Peyer's patch (tissue), 4 donors: Measurements from ENCODE around the gene RAB31. TPM values are rescaled to one million over a fixed set of nuclear protein-coding genes. Genes with fewer than 3 reads are reported as not detected.

Experiments used
- DNase-seq, 3 donors: peaks; one replicate each; pipeline ENCODE4 v3.0.0-alpha.2; 2017 to 2019
- H3K27ac ChIP-seq, 4 donors: fragments of 200-600 bp; sonication (generic); one replicate each; pipeline ENCODE4 v1.5.1; 2016 to 2019
- H3K27me3 ChIP-seq, 2 donors: fragments of 200-600 bp; sonication (generic); one replicate each; pipeline ENCODE4 v1.5.1; 2019
- H3K36me3 ChIP-seq, 3 donors: fragments of 200-600 bp; sonication (generic); one replicate each; pipeline ENCODE4 v1.5.1; 2016 to 2019
- H3K4me1 ChIP-seq, 4 donors: fragments of 200-600 bp; sonication (generic); one replicate each; pipeline ENCODE4 v1.5.1; 2016 to 2019
- H3K4me3 ChIP-seq, 4 donors: fragments of 200-600 bp; sonication (generic); 1 replicate in 3 of 4; 2 replicates in 1 of 4; pipeline ENCODE4 v1.5.1; 2016 to 2019; ENCODE audit warnings: mild to moderate bottlenecking in 1 of 4
- H3K9me3 ChIP-seq, 4 donors: fragments of 200-600 bp; sonication (generic); one replicate each; pipeline ENCODE4 v1.5.1; 2016 to 2019; ENCODE audit warnings: mild to moderate bottlenecking in 1 of 4
- CTCF ChIP-seq, 6 experiments: fragments of 450-650 bp in 4 of 6; fragments of 200-600 bp in 2 of 6; sonication (generic) in 1 of 6; IDR thresholded peaks; one replicate each; pipeline ENCODE4 v1.5.1; 2017 to 2019; ENCODE audit warnings: antibody characterized with exemption in 6 of 6, mild to moderate bottlenecking in 3 of 6, moderate library complexity in 1 of 6
- POLR2A ChIP-seq, 2 donors: fragments of 450-650 bp; IDR thresholded peaks; one replicate each; pipeline ENCODE4 v1.5.1; 2017; ENCODE audit warnings: antibody characterized with exemption in 2 of 2, mild to moderate bottlenecking in 2 of 2, moderate library complexity in 2 of 2
- total RNA-seq, 4 donors: library from RNA; depleted of rRNA; stranded (reverse); fragments of >200 nt; gene quantifications; one replicate each; pipeline ENCODE4 v1.1.0, GENCODE V29; 2016

Gene RAB31
- total RNA-seq, 4 donors from 2014 or later, result 6.2 to 66.8 (median 17.7) TPM

GRCh38 chr18:9884532-9885140 lies 176.5 kb downstream of the RAB31 start:
- TF ChIP-seq POLR2A (IDR thresholded peaks at IDR 0.05) (no peak), CTCF (IDR thresholded peaks at IDR 0.05) (no peak)
- H3K36me3 ChIP-seq, result no peaks in the 10 kb centered on the region
- no peak for DNase-seq
- H3K27ac ChIP-seq, result no peak overlapping the region
- no peaks in the 10 kb centered on the region for H3K4me1 ChIP-seq
- H3K27me3 ChIP-seq, result no peaks in the 10 kb centered on the region
- no peaks in the 10 kb centered on the region for H3K9me3 ChIP-seq
- H3K4me3 ChIP-seq, result no peak overlapping the region

GRCh38 chr18:9885170-9886004 lies 177.3 kb downstream of the RAB31 start, which contains the start of gene TXNDC2:
Gene TXNDC2, plus strand, starts transcription at chr18:9885973. Its CDS starts 708 bp downstream, at chr18:9886681.
- Histone ChIP-seq H3K27me3 (no peaks in the 10 kb centered on the region), H3K4me1 (no peaks in the 10 kb centered on the region), H3K27ac (no peak within 1 kb of the TSS), H3K9me3 (no peaks in the 10 kb centered on the region), H3K36me3 (no peaks in the 10 kb centered on the region), H3K4me3 (no peak within 1 kb of the TSS)
- TF ChIP-seq CTCF (IDR thresholded peaks at IDR 0.05), result no peak
- TF ChIP-seq POLR2A (IDR thresholded peaks at IDR 0.05), result no peak
- DNase-seq, result no peak

GRCh38 chr18:9886005-9886348 lies 177.9 kb downstream of the RAB31 start:
- Histone ChIP-seq H3K36me3 (no peaks in the 10 kb centered on the region), H3K27ac (no peak overlapping the region), H3K4me3 (no peak overlapping the region), H3K27me3 (no peaks in the 10 kb centered on the region), H3K4me1 (no peaks in the 10 kb centered on the region), H3K9me3 (no peaks in the 10 kb centered on the region)
- TF ChIP-seq POLR2A (IDR thresholded peaks at IDR 0.05) (no peak), CTCF (IDR thresholded peaks at IDR 0.05) (no peak)
- no peak for DNase-seq

- Histone ChIP-seq H3K4me1 (no peaks in the 10 kb centered on the region), H3K36me3 (no peaks in the 10 kb centered on the region), H3K27ac (no peak overlapping the region), H3K4me3 (no peak overlapping the region), H3K27me3 (no peaks in the 10 kb centered on the region), H3K9me3 (no peaks in the 10 kb centered on the region)
- TF ChIP-seq POLR2A (IDR thresholded peaks at IDR 0.05), result no peak
- no peak for TF ChIP-seq CTCF (IDR thresholded peaks at IDR 0.05)
- DNase-seq, result no peak
These were observed 179.9 kb downstream of the RAB31 start for GRCh38 chr18:9887992-9888391.

GRCh38 chr18:9890196-9890595 lies 182.1 kb downstream of the RAB31 start:
- no peak for DNase-seq
- TF ChIP-seq POLR2A (IDR thresholded peaks at IDR 0.05) (no peak), CTCF (IDR thresholded peaks at IDR 0.05) (no peak)
- no peaks in the 10 kb centered on the region for H3K4me1 ChIP-seq
- H3K27me3 ChIP-seq, result no peaks in the 10 kb centered on the region
- no peaks in the 10 kb centered on the region for H3K36me3 ChIP-seq
- H3K27ac ChIP-seq, result no peak overlapping the region
- no peaks in the 10 kb centered on the region for H3K9me3 ChIP-seq
- H3K4me3 ChIP-seq, result no peak overlapping the region
